A549 (cell line): ENCODE data around the gene NUP205. TPM values are rescaled to one million over a fixed set of nuclear protein-coding genes. Genes with fewer than 3 reads are reported as not detected.

Experiments used
- ATAC-seq, 2 experiments: fragments of 200-7000 bp in 1 of 2; fragments of >200 bp in 1 of 2; cut with Nextera tagmentation in 1 of 2; cut with Tn5 transposase in 1 of 2; 3 replicates each; pipeline versions ENCODE4 v1.8.0 to v1.9.1; 2018 to 2020; ENCODE audit warnings: mild to moderate bottlenecking in 1 of 2, moderate library complexity in 1 of 2
- CTCF ChIA-PET: fragments of 300-600 bp; sonication (Branson Sonifier 250); formaldehyde crosslinking; extraction: SDS; loops from one replicate; lab custom pipeline; 2021; ENCODE audit warnings: antibody characterized with exemption, inconsistent platforms; lab: Yijun Ruan, JAX
- POLR2A ChIA-PET: fragments of 350-600 bp; formaldehyde crosslinking; extraction: SDS; loops from one replicate; lab custom pipeline; 2021; ENCODE audit warnings: antibody characterized with exemption, inconsistent platforms; lab: Yijun Ruan, JAX
- DNase-seq, 2 experiments: peaks; one replicate each; pipeline versions ENCODE4 v3.0.0 to v3.0.0-alpha.2; 2011 to 2016; ENCODE audit warnings: low read depth in 1 of 2, low spot score in 1 of 2
- FAIRE-seq: peaks from 2 replicates; lab custom pipeline; 2011; peaks lifted over from hg19 to GRCh38; lab: Jason Lieb, UNC
- H3K27ac ChIP-seq, 2 experiments: fragments of >200 bp; sonication (Bioruptor Twin); formaldehyde crosslinking; 3 replicates each; pipeline ENCODE4 v1.5.1; 2016 to 2017
- H3K4me1 ChIP-seq: fragments of >200 bp; sonication (Bioruptor Twin); formaldehyde crosslinking; 3 replicates; pipeline ENCODE4 v1.6.1; 2016
- H3K4me2 ChIP-seq: fragments of >200 bp; sonication (Bioruptor Twin); formaldehyde crosslinking; 3 replicates; pipeline ENCODE4 v1.6.1; 2016
- H3K4me3 ChIP-seq: fragments of >200 bp; sonication (Bioruptor Twin); formaldehyde crosslinking; 3 replicates; pipeline ENCODE4 v1.5.1; 2016
- H3K9me3 ChIP-seq: fragments of >200 bp; sonication (Bioruptor Twin); formaldehyde crosslinking; 3 replicates; pipeline ENCODE4 v1.6.1; 2016
- BHLHE40 ChIP-seq: IDR thresholded peaks from 2 replicates; pipeline ENCODE4 v1.6.1; 2012; ENCODE audit warnings: low read depth, low read length, inconsistent platforms
- CBX8 ChIP-seq: fragments of 200-600 bp; sonication (generic); IDR thresholded peaks from 2 replicates; pipeline ENCODE4 v1.6.1; 2016
- CHD2 ChIP-seq: fragments of 150-350 bp; IDR thresholded peaks from 2 replicates; pipeline ENCODE4 v1.6.1; 2014; ENCODE audit warnings: low read length; ENCODE audit not compliant: partially characterized antibody
- CTCF ChIP-seq: fragments of >200 bp; sonication (Bioruptor Twin); formaldehyde crosslinking; IDR thresholded peaks from 3 replicates; pipeline ENCODE4 v1.5.1; 2016
- EHMT2 ChIP-seq: fragments of 200-600 bp; sonication (generic); IDR thresholded peaks from 2 replicates; pipeline ENCODE4 v1.6.1; 2016; ENCODE audit warnings: antibody characterized with exemption, low read depth, mild to moderate bottlenecking, moderate library complexity
- EP300 ChIP-seq, 2 experiments: fragments of >200 bp; sonication (Bioruptor Twin); formaldehyde crosslinking; IDR thresholded peaks; 2 replicates in 1 of 2; 3 replicates in 1 of 2; pipeline ENCODE4 v1.6.1; 2016 to 2017
- ESRRA ChIP-seq: fragments of 150-350 bp; IDR thresholded peaks from 2 replicates; pipeline ENCODE4 v1.6.1; 2014; ENCODE audit warnings: mild to moderate bottlenecking, low read length, borderline replicate concordance
- FOSL2 ChIP-seq, 2 experiments: fragments of 450-650 bp in 1 of 2; fragments of >200 bp in 1 of 2; sonication (Bioruptor Twin) in 1 of 2; formaldehyde crosslinking; IDR thresholded peaks; 2 replicates each; pipeline versions ENCODE4 v1.5.0 to v1.6.1; 2016 to 2020; ENCODE audit warnings: mild to moderate bottlenecking in 1 of 2, moderate library complexity in 1 of 2
- FOXS1 ChIP-seq: fragments of 250-450 bp; sonication (Bioruptor Pico); IDR thresholded peaks from 2 replicates; pipeline ENCODE4 v1.5.0; 2020; ENCODE audit warnings: mild to moderate bottlenecking, moderate library complexity
- HDAC2 ChIP-seq: fragments of 200-600 bp; sonication (generic); IDR thresholded peaks from 2 replicates; pipeline ENCODE4 v1.6.1; 2016
- HEYL ChIP-seq: fragments of 250-450 bp; sonication (Bioruptor Pico); IDR thresholded peaks from 2 replicates; pipeline ENCODE4 v1.8.0; 2021; ENCODE audit warnings: mild to moderate bottlenecking, moderate library complexity
- HMGXB4 ChIP-seq: fragments of 250-450 bp; sonication (Bioruptor Pico); IDR thresholded peaks from 2 replicates; pipeline ENCODE4 v1.5.0; 2021; ENCODE audit warnings: mild to moderate bottlenecking, moderate library complexity, borderline replicate concordance
- HOXB13 ChIP-seq: fragments of 250-450 bp; sonication (Bioruptor Pico); IDR thresholded peaks from 2 replicates; pipeline ENCODE4 v1.5.0; 2020; ENCODE audit warnings: low read depth, mild to moderate bottlenecking, moderate library complexity
- KDM5A ChIP-seq: fragments of 200-600 bp; sonication (generic); IDR thresholded peaks from 2 replicates; pipeline ENCODE4 v1.6.1; 2016; ENCODE audit warnings: antibody characterized with exemption, mild to moderate bottlenecking
- MAFK ChIP-seq: fragments of 450-650 bp; IDR thresholded peaks from 2 replicates; pipeline ENCODE4 v1.6.1; 2014; ENCODE audit not compliant: partially characterized antibody
- NFE2L2 ChIP-seq: fragments of 150-350 bp; conservative IDR thresholded peaks from 2 replicates; pipeline ENCODE4 v1.6.1; 2014; ENCODE audit warnings: low read length
- PBX3 ChIP-seq: IDR thresholded peaks from 2 replicates; pipeline ENCODE4 v1.6.1; 2012
- PHF8 ChIP-seq: fragments of 200-600 bp; sonication (generic); IDR thresholded peaks from 2 replicates; pipeline ENCODE4 v1.6.1; 2016; ENCODE audit warnings: low read depth, mild to moderate bottlenecking, antibody characterized with exemption, moderate library complexity, borderline replicate concordance
- POLR2AphosphoS2 ChIP-seq: conservative IDR thresholded peaks from 2 replicates; pipeline ENCODE4 v1.6.1; 2012; ENCODE audit warnings: low read length, improper control_type of control experiment, inconsistent platforms
- RAD21 ChIP-seq, 2 experiments: fragments of >200 bp in 1 of 2; sonication (Bioruptor Twin) in 1 of 2; formaldehyde crosslinking in 1 of 2; IDR thresholded peaks in 1 of 2; conservative IDR thresholded peaks in 1 of 2; 2 replicates in 1 of 2; 3 replicates in 1 of 2; pipeline ENCODE4 v1.6.1; 2012 to 2018; ENCODE audit warnings: inconsistent platforms in 1 of 2
- SMC3 ChIP-seq: fragments of >200 bp; sonication (Bioruptor Twin); formaldehyde crosslinking; IDR thresholded peaks from 3 replicates; pipeline ENCODE4 v1.6.1; 2018; ENCODE audit warnings: inconsistent platforms
- SREBF2 ChIP-seq: fragments of 450-650 bp; IDR thresholded peaks from 2 replicates; pipeline ENCODE4 v1.6.1; 2014; ENCODE audit warnings: mild to moderate bottlenecking, moderate library complexity
- TFCP2L1 ChIP-seq: fragments of 250-450 bp; sonication (Bioruptor Pico); IDR thresholded peaks from 2 replicates; pipeline ENCODE4 v1.5.0; 2021; ENCODE audit warnings: mild to moderate bottlenecking
- ZC3H11A ChIP-seq: fragments of 450-650 bp; IDR thresholded peaks from 2 replicates; pipeline ENCODE4 v1.6.1; 2014; ENCODE audit warnings: antibody characterized with exemption, mild to moderate bottlenecking
- WGBS: methylation state at CpG from one replicate; pipeline ENCODE4 v1.1.6; 2017; ENCODE audit errors: missing lambda C conversion rate; 5-methylcytosine and 5-hydroxymethylcytosine counted together
- polyA plus RNA-seq, 4 experiments: library from polyadenylated mRNA; depleted of rRNA in 3 of 4; stranded (reverse); fragments of >200 nt; fragmentation: RNase III in 1 of 4; extraction: RNeasy Plus Mini Kit Qiagen cat#74134 plus additional on column Dnase treatment in 1 of 4; gene quantifications; 2 replicates in 3 of 4; 3 replicates in 1 of 4; pipeline ENCODE4 v1.2.3, GENCODE V29; 2011 to 2017
- TF ChIP-seq, protein P1 (sequence below): fragments of >200 bp; sonication (Bioruptor Twin); formaldehyde crosslinking; IDR thresholded peaks from 3 replicates; pipeline ENCODE4 v1.6.1; 2016
- TF ChIP-seq, protein P2 (sequence below): fragments of 450-650 bp; IDR thresholded peaks from 2 replicates; pipeline ENCODE4 v1.6.1; 2014; ENCODE audit warnings: antibody characterized with exemption

NUP205 gene
- polyA plus RNA-seq, 2 of the 4 experiments (the other 2 are of a cell fraction), result 55.0 to 119 TPM

- peak; percentile 69 to 90 for DNase-seq
- Histone ChIP-seq H3K9me3 (no peaks in the 10 kb centered on the region), H3K4me2 (no peak overlapping the region), H3K4me3 (no peak overlapping the region), H3K27ac (no peak overlapping the region), H3K4me1 (peaks cover 15% of the 10 kb centered on the region)
- POLR2A ChIA-PET, result no interaction called here
- 94% methylated on average over 2 of the region's 2 CpGs for WGBS
- no peak for FAIRE-seq
- TF ChIP-seq ZC3H11A (no peak), NFE2L2 (peak; percentile 93), ESRRA (no peak), CTCF (peak; percentile 76), MAFK (peak; percentile 93), CHD2 (no peak), SMC3 (peak; percentile 40; the same call in 2 of the 3 replicates), PHF8 (no peak), HOXB13 (CRISPR knock-in tag) (no peak), HEYL (CRISPR knock-in tag) (no peak), PBX3 (no peak), HMGXB4 (CRISPR knock-in tag) (no peak), EHMT2 (no peak), EP300 (IDR thresholded peaks at IDR 0.05) (no peak), FOSL2 (IDR thresholded peaks at IDR 0.05) (no peak), FOSL2 (CRISPR knock-in tag; IDR thresholded peaks at IDR 0.05) (peak; percentile 64), RAD21 (conservative IDR thresholded peaks at IDR 0.05 in 1 of 2, IDR thresholded peaks at IDR 0.05 in 1 of 2) (peak; percentile 73 to 76), FOXS1 (CRISPR knock-in tag) (peak; percentile 40; the same call in 1 of the 2 replicates)
- TF ChIP-seq, protein P1, sequence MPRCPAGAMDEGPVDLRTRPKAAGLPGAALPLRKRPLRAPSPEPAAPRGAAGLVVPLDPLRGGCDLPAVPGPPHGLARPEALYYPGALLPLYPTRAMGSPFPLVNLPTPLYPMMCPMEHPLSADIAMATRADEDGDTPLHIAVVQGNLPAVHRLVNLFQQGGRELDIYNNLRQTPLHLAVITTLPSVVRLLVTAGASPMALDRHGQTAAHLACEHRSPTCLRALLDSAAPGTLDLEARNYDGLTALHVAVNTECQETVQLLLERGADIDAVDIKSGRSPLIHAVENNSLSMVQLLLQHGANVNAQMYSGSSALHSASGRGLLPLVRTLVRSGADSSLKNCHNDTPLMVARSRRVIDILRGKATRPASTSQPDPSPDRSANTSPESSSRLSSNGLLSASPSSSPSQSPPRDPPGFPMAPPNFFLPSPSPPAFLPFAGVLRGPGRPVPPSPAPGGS, result no peak
- CTCF ChIA-PET, result interaction anchor here (0.6 to 1.0 kb wide), 5 partner anchors 9 to 135 kb away, joined by 3 to 5 read pairs (median 5); no protein-coding TSS in a partner anchor
- ATAC-seq, result peak; percentile 33 to 39; a peak in 4 of 6 replicates
Measured at GRCh38 chr7:135512135-135512887, 45.4 kb upstream of the NUP205 start.

DNA sequence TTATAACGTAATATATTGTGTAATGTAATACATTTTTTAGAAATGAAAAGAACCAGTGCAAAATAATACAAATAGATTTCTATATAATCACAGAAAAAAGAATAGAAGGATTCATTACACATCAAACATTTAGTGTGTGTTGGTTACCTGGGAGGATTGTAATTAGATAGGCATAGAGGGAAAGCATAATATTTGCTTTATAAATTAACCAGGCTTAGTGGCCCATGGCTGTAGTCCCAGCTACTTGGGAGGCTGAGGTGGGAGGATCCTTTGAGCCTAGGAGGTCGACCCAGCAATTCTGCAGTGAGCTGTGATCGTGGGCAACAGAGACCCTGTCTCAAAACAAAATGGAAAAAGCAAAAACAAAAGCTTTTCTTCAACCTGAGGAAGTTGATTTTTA is 42.9 kb upstream of the NUP205 start:
- TF ChIP-seq HOXB13 (CRISPR knock-in tag), result no peak
- no peak for TF ChIP-seq CBX8
- no peak for TF ChIP-seq CTCF
- no peak for TF ChIP-seq SMC3
- no peak for TF ChIP-seq CHD2
- TF ChIP-seq SREBF2, result no peak
- no peak for TF ChIP-seq POLR2AphosphoS2
- TF ChIP-seq BHLHE40, result no peak
- TF ChIP-seq, protein P2, sequence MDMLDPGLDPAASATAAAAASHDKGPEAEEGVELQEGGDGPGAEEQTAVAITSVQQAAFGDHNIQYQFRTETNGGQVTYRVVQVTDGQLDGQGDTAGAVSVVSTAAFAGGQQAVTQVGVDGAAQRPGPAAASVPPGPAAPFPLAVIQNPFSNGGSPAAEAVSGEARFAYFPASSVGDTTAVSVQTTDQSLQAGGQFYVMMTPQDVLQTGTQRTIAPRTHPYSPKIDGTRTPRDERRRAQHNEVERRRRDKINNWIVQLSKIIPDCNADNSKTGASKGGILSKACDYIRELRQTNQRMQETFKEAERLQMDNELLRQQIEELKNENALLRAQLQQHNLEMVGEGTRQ, result no peak
- no peak for TF ChIP-seq HDAC2
- TF ChIP-seq KDM5A, result no peak
- TF ChIP-seq TFCP2L1 (CRISPR knock-in tag), result no peak
- no peak for TF ChIP-seq ESRRA
- TF ChIP-seq RAD21 (conservative IDR thresholded peaks at IDR 0.05 in 1 of 2, IDR thresholded peaks at IDR 0.05 in 1 of 2), result no peak
- 42% methylated on average over 3 of the region's 3 CpGs for WGBS
- H3K4me3 ChIP-seq, result no peak overlapping the region
- ChIA-PET CTCF (no interaction called here), POLR2A (no interaction called here)
- FAIRE-seq (no peak), DNase-seq (no peak), ATAC-seq (no peak)
- peaks cover 4% of the 10 kb centered on the region; the same call in 1 of the 3 replicates for H3K4me1 ChIP-seq
- H3K4me2 ChIP-seq, result no peak overlapping the region
- no peak overlapping the region for H3K27ac ChIP-seq
- H3K9me3 ChIP-seq, result no peaks in the 10 kb centered on the region
